ENCODE measurements around the gene CENPV.

- no peak for TF ChIP-seq CTCF (IDR thresholded peaks at IDR 0.05 in 4 of 5, conservative IDR thresholded peaks at IDR 0.05 in 1 of 5)
- no peak for TF ChIP-seq POLR2A (IDR thresholded peaks at IDR 0.05)
Observed at GRCh38 chr17:16327018-16327417, 26.3 kb downstream of the CENPV start.

All from gastrocnemius medialis (tissue), 4 donors.